Liver (tissue), 9 donors: Measurements from ENCODE around the gene MYOC. TPM values are rescaled to one million over a fixed set of nuclear protein-coding genes. Genes with fewer than 3 reads are reported as not detected.
"Not testable (repeated sequence)": the region's sequence is repeated elsewhere in the genome, so short reads cannot be mapped to it uniquely, and the experiment has no call there.

Experiments
- DNase-seq: peaks from one replicate; pipeline ENCODE4 v3.0.0-alpha.2; 2017; ENCODE audit warnings: low spot score
- H3K27ac ChIP-seq, 2 donors: one replicate each; pipeline ENCODE4 v1.7.0; 2013; ENCODE audit warnings: inconsistent platforms in 2 of 2, low read length in 2 of 2, control low read depth in 1 of 2, low read depth in 1 of 2, mild to moderate bottlenecking in 1 of 2
- H3K27me3 ChIP-seq, 4 donors: one replicate each; pipeline versions ENCODE4 v1.6.1 to v1.7.0; 2013; ENCODE audit warnings: low read length in 3 of 4, inconsistent platforms in 1 of 4, mild to moderate bottlenecking in 1 of 4, moderate library complexity in 1 of 4; ENCODE audit not compliant: control insufficient read depth in 4 of 4, insufficient read depth in 4 of 4
- H3K36me3 ChIP-seq, 4 donors: one replicate each; pipeline versions ENCODE4 v1.6.1 to v1.7.0; 2013; ENCODE audit warnings: low read length in 3 of 4, mild to moderate bottlenecking in 3 of 4, low read depth in 1 of 4, moderate library complexity in 1 of 4; ENCODE audit not compliant: control insufficient read depth in 4 of 4, insufficient read depth in 3 of 4
- H3K4me1 ChIP-seq, 4 donors: one replicate each; pipeline versions ENCODE4 v1.6.1 to v1.7.0; 2013; ENCODE audit warnings: low read length in 3 of 4, mild to moderate bottlenecking in 3 of 4, moderate library complexity in 1 of 4; ENCODE audit not compliant: control insufficient read depth in 4 of 4, insufficient read depth in 4 of 4
- H3K4me3 ChIP-seq, 3 donors: one replicate each; pipeline versions ENCODE4 v1.6.1 to v1.7.0; 2013; ENCODE audit warnings: low read length in 3 of 3, control low read depth in 1 of 3, low read depth in 1 of 3, mild to moderate bottlenecking in 1 of 3
- H3K9ac ChIP-seq, 2 donors: one replicate each; pipeline ENCODE4 v1.7.0; 2013; ENCODE audit warnings: low read length in 2 of 2, mild to moderate bottlenecking in 2 of 2, moderate library complexity in 2 of 2, control low read depth in 1 of 2, low read depth in 1 of 2
- H3K9me3 ChIP-seq, 4 donors: one replicate each; pipeline versions ENCODE4 v1.6.1 to v1.7.0; 2013; ENCODE audit warnings: low read length in 3 of 4; ENCODE audit not compliant: control insufficient read depth in 4 of 4
- CTCF ChIP-seq: fragments of 150-350 bp; IDR thresholded peaks from 2 replicates; pipeline ENCODE4 v1.5.1; 2017; ENCODE audit warnings: improper control_type of control experiment, low read depth, low read length; ENCODE audit not compliant: missing input control
- FOXA1 ChIP-seq: IDR thresholded peaks from 2 replicates; pipeline ENCODE4 v1.6.1; 2016; ENCODE audit warnings: antibody characterized with exemption
- FOXA2 ChIP-seq: IDR thresholded peaks from 2 replicates; pipeline ENCODE4 v1.6.1; 2016; ENCODE audit warnings: antibody characterized with exemption
- HNF4A ChIP-seq, 2 donors: conservative IDR thresholded peaks; 2 replicates each; pipeline ENCODE4 v1.6.1; 2016; ENCODE audit warnings: antibody characterized with exemption in 2 of 2, mild to moderate bottlenecking in 2 of 2
- HNF4G ChIP-seq: IDR thresholded peaks from 2 replicates; pipeline ENCODE4 v1.6.1; 2016; ENCODE audit warnings: antibody characterized with exemption
- JUND ChIP-seq, 2 donors: IDR thresholded peaks; 2 replicates each; pipeline ENCODE4 v1.6.1; 2016; ENCODE audit warnings: antibody characterized with exemption in 2 of 2
- NR2F2 ChIP-seq: IDR thresholded peaks from 2 replicates; pipeline ENCODE4 v1.6.1; 2016; ENCODE audit warnings: antibody characterized with exemption
- REST ChIP-seq: IDR thresholded peaks from 2 replicates; pipeline ENCODE4 v1.6.1; 2016; ENCODE audit warnings: antibody characterized with exemption, mild to moderate bottlenecking
- RXRA ChIP-seq, 2 donors: IDR thresholded peaks; 2 replicates each; pipeline ENCODE4 v1.6.1; 2017 to 2018; ENCODE audit warnings: antibody characterized with exemption in 2 of 2, mild to moderate bottlenecking in 1 of 2
- TAF1 ChIP-seq: conservative IDR thresholded peaks from 2 replicates; pipeline ENCODE4 v1.6.1; 2016; ENCODE audit warnings: antibody characterized with exemption, mild to moderate bottlenecking
- ZBTB33 ChIP-seq: IDR thresholded peaks from 2 replicates; pipeline ENCODE4 v1.6.1; 2016; ENCODE audit warnings: antibody characterized with exemption
- WGBS: extraction: QIAGEN DNeasy Blood & Tissue Kit; methylation state at CpG from one replicate; pipeline ENCODE4 v1.1.7; 2013; 5-methylcytosine and 5-hydroxymethylcytosine counted together
- polyA plus RNA-seq, 2 donors: library from polyadenylated mRNA; stranded (reverse) in 1 of 2; unstranded in 1 of 2; fragments of 200-250 nt in 1 of 2; fragments of >200 nt in 1 of 2; fragmentation: Nextera tagmentation in 1 of 2; extraction: Ambion mirVana in 1 of 2; gene quantifications; one replicate each; pipeline versions ENCODE4 v1.2.1 to v1.2.3, GENCODE V29; 2013 to 2015
- total RNA-seq, 2 donors: library from RNA; depleted of rRNA; stranded (reverse); fragments of >200 nt; gene quantifications; one replicate each; pipeline ENCODE4 v1.2.3, GENCODE V29; 2014
- donor health status: healthy.
- donor health status: healthy.
- donor health status: healthy.
- donor health status: healthy.
- donor health status: healthy.

Gene MYOC
- total and polyA plus RNA-seq, 4 donors: 0.17 to 0.18 TPM; not detected in 2

GRCh38 chr1:171699531-171699930 lies 47.0 kb upstream of the MYOC start (continued):
- TF ChIP-seq REST (no peak), HNF4G (no peak), FOXA2 (no peak)

- not testable (repeated sequence) for H3K27ac ChIP-seq, H3K4me3 ChIP-seq, H3K9ac ChIP-seq, H3K9me3 ChIP-seq, DNase-seq, H3K36me3 ChIP-seq, H3K4me1 ChIP-seq, H3K27me3 ChIP-seq
- 95% methylated on average over 13 of the region's 14 CpGs for WGBS
Measured at GRCh38 chr1:171695772-171696171, 43.3 kb upstream of the MYOC start.

- not testable (repeated sequence) for DNase-seq, H3K36me3 ChIP-seq, H3K4me3 ChIP-seq, H3K9me3 ChIP-seq, H3K4me1 ChIP-seq, H3K27ac ChIP-seq, H3K9ac ChIP-seq, H3K27me3 ChIP-seq
- 98% methylated on average over 15 of the region's 23 CpGs for WGBS
Measured at GRCh38 chr1:171693541-171693940, 41.1 kb upstream of the MYOC start.

- H3K27me3 ChIP-seq: no peaks in the 10 kb centered on the region
- H3K4me1 ChIP-seq: no peaks in the 10 kb centered on the region
- no peaks in the 10 kb centered on the region for H3K9me3 ChIP-seq
- H3K9ac ChIP-seq: no peak overlapping the region
- whole genome bisulfite sequencing: 66% methylated on average over 8 of the region's 8 CpGs
- H3K4me3 ChIP-seq: no peak overlapping the region
- TF ChIP-seq NR2F2 (no peak), HNF4G (no peak), RXRA (IDR thresholded peaks at IDR 0.05) (no peak), FOXA1 (no peak), CTCF (no peak), ZBTB33 (no peak), HNF4A (conservative IDR thresholded peaks at IDR 0.05) (no peak), JUND (IDR thresholded peaks at IDR 0.05) (no peak), TAF1 (no peak)
- no peak overlapping the region for H3K27ac ChIP-seq
- no peaks in the 10 kb centered on the region for H3K36me3 ChIP-seq
- no peak for DNase-seq
Measured at GRCh38 chr1:171683870-171684269, 31.4 kb upstream of the MYOC start.
